T47D (cell line): Measurements from ENCODE around the gene C9orf153.

ENCODE experiments used
- DNase-seq, 2 experiments: peaks; one replicate each; pipeline versions ENCODE4 v3.0.0 to v3.0.0-alpha.2; 2011 to 2012; ENCODE audit warnings: low read depth in 1 of 2, low spot score in 1 of 2
- JUND ChIP-seq: IDR thresholded peaks from 2 replicates; pipeline ENCODE4 v1.6.1; 2012; ENCODE audit warnings: low read depth
- in situ Hi-C: cut with HindIII; loops from 2 replicates; pipeline ENCODE4 v1.10.0; 2016; ENCODE audit warnings: low sequenced_read_pairs, low pct_unique_long_range_greater_than_20kb

The C9orf153 gene

GRCh38 chr9:86282077-86282978 lies 22.9 kb upstream of the C9orf153 start, which contains the start of gene ISCA1:
ISCA1 (minus strand) TSS chr9:86282538; CDS start chr9:86282458, 80 bp downstream.
- DNase-seq: peak; percentile 54 to 90
- TF ChIP-seq JUND: no peak
- in situ Hi-C loops: no loop called here

DNA sequence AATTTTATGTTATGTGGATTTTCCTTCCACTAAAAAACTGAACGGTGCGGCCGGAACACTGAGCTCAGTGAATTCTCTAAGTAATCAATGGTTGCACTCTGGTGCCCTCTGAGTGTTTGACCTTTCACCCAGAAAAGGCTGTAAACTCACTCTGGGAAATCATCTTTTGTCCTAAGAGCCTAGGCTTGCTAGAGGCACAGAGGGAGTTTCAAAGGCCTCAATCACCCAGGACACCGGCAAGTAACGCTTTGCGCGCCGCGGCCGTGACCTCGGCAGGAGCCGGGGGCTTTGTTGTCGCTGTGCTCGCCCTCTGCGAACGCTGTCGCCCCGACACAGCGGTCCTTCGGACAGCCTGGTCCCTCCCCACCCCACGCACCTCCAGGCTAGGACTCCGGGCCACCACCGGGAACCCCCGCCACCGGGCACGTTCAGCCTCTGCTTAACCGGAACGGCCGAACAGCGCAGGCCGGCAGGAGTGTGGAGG lies 22.2 kb upstream of the C9orf153 start:
- in situ Hi-C loops: no loop called here
- no peak for TF ChIP-seq JUND
- peak in 1 of 2 experiments; percentile 5 for DNase-seq

DNA sequence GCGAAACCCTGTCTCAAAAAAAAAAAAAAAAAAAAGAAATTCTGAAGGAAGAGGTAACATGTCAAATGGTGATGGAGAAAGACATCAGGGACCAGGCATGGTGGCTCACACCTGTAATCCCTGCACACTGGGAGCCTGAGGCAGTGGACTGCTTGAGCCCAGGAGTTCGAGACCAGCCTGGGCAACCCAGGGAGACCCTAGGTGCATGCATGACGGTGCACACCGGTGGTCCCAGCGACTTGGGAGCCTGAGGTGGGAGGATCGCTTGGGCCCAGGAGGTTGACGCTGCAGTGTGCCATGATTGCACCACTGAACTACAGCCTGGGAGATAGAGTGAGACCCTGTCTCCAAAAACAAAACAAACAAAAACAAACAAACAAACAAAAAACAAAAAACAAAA lies 21.1 kb upstream of the C9orf153 start:
- DNase-seq: no peak
- no peak for TF ChIP-seq JUND
- in situ Hi-C loops: no loop called here

DNA sequence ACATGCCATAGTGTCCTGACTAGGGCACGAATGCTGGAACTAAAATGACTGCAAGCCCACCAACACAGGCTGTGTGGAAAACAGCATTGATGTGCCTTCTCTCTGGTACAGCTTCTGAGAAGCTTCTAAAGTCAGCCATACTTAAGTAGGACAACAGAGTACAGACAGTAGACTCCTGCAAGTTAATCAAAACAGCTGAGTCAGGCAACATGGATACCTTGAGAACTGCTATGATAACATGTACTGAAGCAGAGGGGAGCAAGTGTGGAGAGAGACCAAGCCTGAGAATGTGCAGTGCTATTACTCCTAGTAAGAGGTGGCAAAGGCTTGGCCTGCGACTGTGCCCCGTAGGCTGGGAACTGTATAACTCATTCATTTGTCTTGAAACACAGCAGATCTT lies 20.4 kb upstream of the C9orf153 start:
- in situ Hi-C loops: no loop called here

GRCh38 chr9:86277072-86277471 lies 17.6 kb upstream of the C9orf153 start:
- no peak for DNase-seq
- in situ Hi-C loops: no loop called here
- no peak for TF ChIP-seq JUND

More for the DNA sequence above, 20.4 kb upstream of the C9orf153 start:
- no peak for DNase-seq
- no peak for TF ChIP-seq JUND

DNA sequence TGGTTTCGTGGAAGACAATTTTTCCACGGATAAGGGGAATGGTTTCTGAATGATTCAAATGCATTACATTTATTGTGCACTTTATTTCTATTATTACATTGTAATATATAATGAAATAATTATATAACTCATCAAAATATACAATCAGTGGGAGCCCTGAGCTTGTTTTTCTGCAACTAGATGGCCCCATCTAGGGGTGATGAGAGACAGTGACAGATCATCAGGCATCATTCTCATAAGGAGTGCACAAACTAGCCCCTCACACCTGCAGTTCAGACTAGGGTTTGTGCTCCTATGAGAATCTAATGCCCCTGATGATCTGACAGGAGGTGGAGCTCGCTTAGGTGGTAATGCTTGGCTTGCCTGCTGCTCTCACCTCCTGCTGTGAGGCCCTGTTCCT lies 16.5 kb upstream of the C9orf153 start:
- peak in 1 of 2 experiments; percentile 10 for DNase-seq

DNA sequence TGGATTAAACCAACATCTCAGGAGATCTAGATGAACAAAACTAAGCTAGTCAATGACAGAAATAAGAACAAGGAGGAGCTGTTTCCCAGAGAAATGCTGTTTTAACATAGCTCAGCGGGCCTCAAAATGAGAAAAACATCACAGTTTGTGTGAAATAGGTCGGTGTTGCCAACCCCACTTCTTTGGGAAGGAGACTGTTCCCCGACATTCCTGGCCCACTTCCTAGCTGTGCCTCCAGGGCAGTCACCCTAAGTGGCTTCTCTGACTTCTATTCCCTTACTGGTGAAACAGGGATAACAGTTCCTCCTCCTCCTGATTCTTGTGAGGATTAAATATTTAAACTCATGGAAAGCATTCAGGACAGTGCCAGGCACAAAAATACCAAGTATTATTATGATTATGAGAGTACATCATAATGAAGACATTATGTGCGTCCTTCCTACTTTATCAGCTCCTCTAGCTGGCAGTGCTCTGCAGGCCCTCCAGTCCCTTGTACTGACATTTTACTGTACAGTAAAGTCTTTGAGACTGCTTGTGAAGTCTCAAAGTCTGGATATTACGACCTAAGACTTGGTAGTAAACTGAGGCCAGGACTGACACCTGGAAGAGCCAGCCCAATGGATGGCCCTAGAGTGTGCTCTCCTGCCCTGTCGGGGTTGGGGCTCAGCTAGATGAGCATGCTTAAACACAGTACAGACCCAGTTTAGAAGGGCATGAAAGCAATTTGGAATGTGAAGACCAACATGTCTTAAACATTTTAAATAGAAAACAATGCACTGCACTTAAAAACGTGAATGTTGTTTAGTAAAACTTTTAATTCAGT lies 15.6 kb upstream of the C9orf153 start:
- in situ Hi-C loops: no loop called here
- TF ChIP-seq JUND: no peak
- DNase-seq: no peak

More for the DNA sequence above, 16.5 kb upstream of the C9orf153 start:
- in situ Hi-C loops: no loop called here
- TF ChIP-seq JUND: no peak

GRCh38 chr9:86272221-86272620 lies 12.8 kb upstream of the C9orf153 start:
- no peak for DNase-seq
- in situ Hi-C loops: no loop called here
- no peak for TF ChIP-seq JUND

DNA sequence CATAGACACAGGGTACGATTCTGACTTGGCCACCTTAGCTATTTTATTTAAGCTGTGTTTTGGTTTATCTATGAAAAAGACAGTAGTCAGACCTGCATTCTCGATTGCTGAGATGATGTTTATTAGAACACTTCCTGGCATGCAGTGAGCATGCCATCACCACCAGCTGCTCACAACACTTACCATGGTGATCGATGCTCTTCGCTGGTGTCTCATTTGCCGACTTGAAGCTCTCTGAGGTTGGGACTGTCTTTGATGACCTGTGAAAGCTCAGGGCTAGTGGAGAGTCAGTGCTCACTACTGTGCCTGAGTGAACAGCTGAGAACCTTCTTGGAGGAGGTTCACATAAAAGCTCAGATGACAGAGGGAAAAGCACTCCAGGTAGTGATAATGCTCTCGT lies 4.4 kb upstream of the C9orf153 start:
- TF ChIP-seq JUND: no peak
- in situ Hi-C loops: no loop called here
- DNase-seq: no peak

DNA sequence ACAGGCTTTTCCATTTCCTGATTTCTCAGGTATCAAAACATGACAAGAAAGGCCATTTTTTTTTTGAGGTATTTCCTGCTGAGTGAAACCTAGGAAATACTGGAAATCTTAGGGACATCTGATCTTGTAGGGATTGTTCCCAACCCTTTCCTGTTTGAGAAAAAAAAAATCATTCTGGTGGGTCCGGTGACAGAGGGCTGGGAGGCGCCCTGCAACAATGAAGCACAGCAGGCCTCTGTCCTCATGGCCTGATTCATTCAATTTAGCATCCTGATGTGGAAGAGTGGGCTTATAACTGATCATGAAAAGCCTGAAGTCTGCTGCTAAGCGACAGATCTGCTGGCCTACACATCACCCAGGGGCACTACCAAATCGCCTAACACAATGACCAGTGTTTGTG lies 3.0 kb upstream of the C9orf153 start:
- no peak for DNase-seq
- in situ Hi-C loops: no loop called here
- TF ChIP-seq JUND: no peak

GRCh38 chr9:86257391-86257790 lies 2.1 kb downstream of the C9orf153 start:
- no peak for DNase-seq
- no peak for TF ChIP-seq JUND
- in situ Hi-C loops: no loop called here

DNA sequence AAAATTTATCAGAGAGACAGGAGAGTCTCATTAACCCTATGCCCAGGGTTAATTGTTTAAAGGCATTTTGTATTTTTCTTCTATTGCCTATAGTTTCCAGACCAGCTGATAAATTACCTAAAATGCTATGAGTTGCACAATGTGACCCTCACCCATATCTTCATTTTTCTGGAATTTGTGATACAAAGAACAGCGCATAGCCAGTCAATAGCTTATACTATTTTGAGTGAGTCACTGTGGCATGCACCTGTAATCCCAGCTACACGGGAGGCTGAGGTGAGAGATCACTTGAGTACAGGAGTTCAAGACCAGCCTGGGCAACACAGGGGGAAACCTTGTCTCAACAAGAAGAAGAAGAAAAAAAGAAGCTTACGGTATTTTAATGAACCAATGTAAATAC lies 2.8 kb downstream of the C9orf153 start:
- in situ Hi-C loops: no loop called here
- no peak for TF ChIP-seq JUND

DNA sequence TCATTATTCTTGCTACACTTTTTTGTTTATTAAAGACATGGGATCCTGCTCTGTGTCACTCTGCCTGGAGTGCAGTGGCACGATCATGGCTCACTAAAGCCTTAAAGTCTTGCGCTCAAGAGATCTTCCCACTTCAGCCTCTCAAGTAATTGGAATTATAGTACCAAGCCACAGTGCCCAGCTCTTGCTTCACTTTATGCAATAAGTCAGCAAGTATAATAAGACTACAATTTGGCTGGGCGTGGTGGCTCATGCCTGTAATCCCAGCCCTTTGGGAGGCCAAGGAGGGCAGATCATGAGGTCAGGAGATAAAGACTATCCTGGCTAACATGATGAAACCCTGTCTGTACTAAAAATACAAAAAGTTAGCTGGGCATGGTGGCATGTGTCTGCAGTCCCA lies 5.9 kb downstream of the C9orf153 start:
- in situ Hi-C loops: no loop called here
- TF ChIP-seq JUND: no peak

More for the DNA sequence above, 2.8 kb downstream of the C9orf153 start:
- no peak for DNase-seq

More for the DNA sequence above, 5.9 kb downstream of the C9orf153 start:
- no peak for DNase-seq
